ENCODE results near the gene TENT4A. TPM values are rescaled to one million over a fixed set of nuclear protein-coding genes. Genes with fewer than 3 reads are reported as not detected.

Gene TENT4A
- total RNA-seq, 1 donor from 2014 or later: 20.7 TPM

GRCh38 chr5:6700685-6701355 lies 12.4 kb upstream of the TENT4A start:
- DNase-seq: no peak

GRCh38 chr5:6701491-6701890 lies 11.7 kb upstream of the TENT4A start:
- no peak for DNase-seq

GRCh38 chr5:6702633-6703032 lies 10.6 kb upstream of the TENT4A start:
- DNase-seq: no peak

DNA sequence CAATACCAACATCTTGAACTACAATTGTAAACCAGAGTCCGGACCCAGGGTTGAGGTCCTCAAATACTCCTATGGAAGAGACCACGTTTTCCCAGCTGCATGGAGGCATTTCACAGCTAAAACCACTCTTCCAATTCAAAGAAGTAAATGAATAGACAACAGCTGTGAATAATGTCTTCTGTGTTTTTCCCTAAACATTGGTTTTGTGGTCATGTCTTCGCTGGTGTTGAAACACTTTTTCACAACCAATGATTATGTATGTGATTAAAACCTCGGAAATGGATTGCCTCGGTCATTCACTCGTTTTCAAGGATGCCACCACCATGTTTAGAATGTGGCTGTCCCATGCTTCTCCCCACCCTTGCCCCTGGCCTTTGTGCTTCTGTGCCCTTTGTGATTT lies 9.4 kb upstream of the TENT4A start:
- no peak for DNase-seq

- DNase-seq: no peak
Measured at GRCh38 chr5:6704361-6704851, 8.8 kb upstream of the TENT4A start.

GRCh38 chr5:6705088-6705487 lies 8.1 kb upstream of the TENT4A start:
- DNase-seq: no peak

GRCh38 chr5:6705959-6706358 lies 7.3 kb upstream of the TENT4A start:
- no peak for DNase-seq

GRCh38 chr5:6707852-6708251 lies 5.4 kb upstream of the TENT4A start:
- no peak for DNase-seq

DNA sequence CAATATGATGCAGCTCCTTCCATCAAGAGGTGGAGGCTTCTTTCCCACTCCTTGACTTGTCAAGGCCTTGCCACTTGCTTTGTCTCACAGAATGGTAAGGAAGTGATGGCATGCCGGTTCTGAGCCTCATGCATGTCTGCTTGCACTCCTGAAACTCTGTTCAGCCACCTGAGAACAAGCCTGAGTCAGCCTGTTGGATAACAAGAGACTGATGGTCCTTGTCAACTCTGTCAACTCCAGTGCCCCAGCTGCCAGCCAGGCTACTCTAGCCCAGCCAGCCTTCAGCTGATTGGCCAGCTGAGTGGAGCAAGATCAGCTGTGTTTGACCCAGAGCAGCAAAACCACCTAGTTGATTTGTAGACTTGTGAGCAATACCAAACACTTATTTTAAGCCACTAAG lies 4.4 kb upstream of the TENT4A start:
- DNase-seq: no peak

DNA sequence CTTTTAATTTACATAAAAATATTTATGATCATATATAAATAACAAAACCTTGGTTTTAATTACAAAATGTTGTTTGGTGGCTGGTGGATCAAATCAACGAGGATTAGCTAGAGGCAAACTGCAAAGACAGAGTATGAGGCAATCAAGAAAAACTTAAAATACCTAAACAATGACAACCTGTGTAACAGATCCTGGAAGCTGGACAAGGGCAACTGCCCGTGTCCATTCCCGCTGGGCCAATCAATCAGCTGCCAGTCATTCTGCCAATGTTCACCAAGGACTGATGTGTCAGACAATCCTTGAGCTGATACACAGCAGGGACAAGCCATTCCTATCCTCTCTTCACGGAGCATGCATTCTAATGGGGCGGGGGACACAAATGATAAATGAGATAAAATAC lies 3.2 kb upstream of the TENT4A start:
- no peak for DNase-seq

- DNase-seq: no peak
Measured at GRCh38 chr5:6710551-6711318, 2.5 kb upstream of the TENT4A start.

GRCh38 chr5:6711409-6712141 lies 1.7 kb upstream of the TENT4A start:
- no peak for DNase-seq

GRCh38 chr5:6712142-6712576 lies 1.1 kb upstream of the TENT4A start:
- no peak for DNase-seq

- DNase-seq: peak; percentile 95
Measured at GRCh38 chr5:6712577-6713273, 507 bp upstream of the TENT4A start.

DNA sequence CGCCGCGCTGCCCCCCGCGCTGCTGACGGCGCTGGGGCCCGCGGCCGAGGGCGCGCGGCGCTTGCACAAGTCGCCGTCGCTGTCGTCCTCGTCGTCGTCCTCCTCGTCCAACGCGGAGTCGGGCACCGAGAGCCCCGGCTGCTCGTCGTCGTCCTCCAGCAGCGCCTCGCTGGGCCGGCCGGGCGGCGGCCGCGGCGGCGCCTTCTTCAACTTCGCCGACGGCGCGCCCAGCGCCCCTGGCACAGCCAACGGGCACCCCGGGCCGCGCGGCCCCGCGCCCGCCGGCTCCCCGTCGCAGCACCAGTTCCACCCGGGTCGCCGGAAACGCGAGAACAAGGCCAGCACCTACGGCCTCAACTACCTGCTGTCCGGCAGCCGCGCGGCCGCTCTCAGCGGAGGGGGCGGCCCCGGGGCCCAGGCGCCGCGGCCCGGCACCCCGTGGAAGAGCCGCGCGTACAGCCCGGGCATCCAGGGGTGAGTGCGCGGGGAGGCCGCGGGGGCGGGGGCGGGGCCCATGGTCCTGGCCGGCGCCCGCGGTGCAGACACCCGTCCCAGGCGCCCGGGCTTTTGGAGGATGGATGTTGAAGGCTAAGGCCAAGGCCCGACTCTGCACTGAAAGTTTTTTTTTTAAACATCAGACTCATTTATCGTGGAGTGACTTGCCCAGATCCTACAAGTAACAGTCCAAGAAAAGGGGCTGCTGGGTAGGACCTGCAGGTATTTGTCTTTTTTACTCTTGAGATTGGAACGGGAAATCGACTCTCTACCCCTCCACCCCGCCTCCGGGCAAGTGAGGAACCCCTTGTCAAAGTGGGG lies 1.2 kb downstream of the TENT4A start:
- no peak for DNase-seq

DNA sequence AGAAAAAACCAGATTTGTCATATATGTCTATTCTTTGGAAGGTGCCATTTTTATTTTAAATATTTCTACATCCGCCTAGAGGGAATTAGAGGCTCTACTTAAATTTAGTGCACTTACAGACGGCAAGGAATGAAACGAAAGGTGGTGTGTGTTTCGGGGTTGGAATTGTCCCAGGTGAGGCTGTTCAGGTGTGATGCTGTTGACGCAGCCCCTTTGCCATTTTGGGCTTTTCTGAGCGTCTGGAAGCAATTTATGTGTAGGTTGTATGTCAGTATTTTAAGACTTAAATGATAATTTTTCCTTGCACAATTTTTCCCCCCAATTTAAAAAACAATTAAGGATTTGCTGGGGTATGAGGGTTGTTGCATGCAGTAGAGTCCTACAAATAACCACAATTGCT lies 2.0 kb downstream of the TENT4A start:
- DNase-seq: no peak

- DNase-seq: no peak
Measured at GRCh38 chr5:6715758-6716628, 2.8 kb downstream of the TENT4A start.

DNA sequence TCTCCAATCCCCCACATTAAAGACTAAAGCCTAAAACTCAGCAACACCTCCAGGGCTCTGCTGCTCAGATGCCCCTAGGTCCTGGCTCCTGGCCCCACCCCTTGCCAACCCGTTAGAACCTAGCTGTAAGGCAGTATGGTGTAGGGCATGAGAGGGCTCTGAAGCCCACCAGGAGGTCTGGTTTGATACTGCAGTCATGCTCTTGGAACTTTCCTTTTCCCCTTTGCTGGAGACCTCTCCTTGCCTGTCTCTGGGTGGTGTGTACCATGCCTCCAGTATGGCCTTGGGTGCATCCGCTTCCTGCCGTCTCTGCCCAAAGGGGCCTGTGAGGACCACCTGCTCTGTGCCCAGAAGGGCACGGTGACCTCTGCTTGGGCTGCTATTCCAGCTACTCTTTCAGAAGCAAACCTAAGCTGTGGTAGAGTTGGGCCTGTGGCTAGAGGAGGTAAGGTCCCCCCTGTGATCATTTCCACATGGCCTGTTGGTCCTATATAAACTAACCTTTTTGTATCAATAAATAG lies 3.5 kb downstream of the TENT4A start:
- DNase-seq: no peak

- DNase-seq: no peak
Measured at GRCh38 chr5:6717247-6717646, 4.0 kb downstream of the TENT4A start.

DNA sequence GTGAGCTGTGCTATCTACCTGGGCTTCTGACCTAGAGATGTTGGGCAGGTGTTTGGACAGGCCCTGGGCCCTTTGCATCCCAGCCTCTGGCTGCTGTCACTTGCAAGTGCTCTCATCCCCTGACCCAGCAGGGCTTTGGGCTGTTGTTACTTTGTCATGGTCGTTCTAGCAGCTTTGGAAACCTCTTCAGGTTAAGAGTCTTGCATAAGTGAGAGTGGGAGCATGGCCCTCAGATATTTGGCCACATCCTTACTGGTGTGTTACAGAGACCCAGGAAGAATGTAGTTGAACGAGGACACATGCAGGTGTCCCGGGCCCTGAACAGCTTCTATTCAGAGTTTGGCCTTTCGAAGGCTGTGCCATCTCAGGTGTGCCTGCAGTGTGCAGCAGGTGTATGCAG lies 4.5 kb downstream of the TENT4A start:
- no peak for DNase-seq
